Measurements from ENCODE around the gene FOXD4L1.
"Not testable (repeated sequence)": the region's sequence is repeated elsewhere in the genome, so short reads cannot be mapped to it uniquely, and the experiment has no call there.

FOXD4L1 gene

DNA sequence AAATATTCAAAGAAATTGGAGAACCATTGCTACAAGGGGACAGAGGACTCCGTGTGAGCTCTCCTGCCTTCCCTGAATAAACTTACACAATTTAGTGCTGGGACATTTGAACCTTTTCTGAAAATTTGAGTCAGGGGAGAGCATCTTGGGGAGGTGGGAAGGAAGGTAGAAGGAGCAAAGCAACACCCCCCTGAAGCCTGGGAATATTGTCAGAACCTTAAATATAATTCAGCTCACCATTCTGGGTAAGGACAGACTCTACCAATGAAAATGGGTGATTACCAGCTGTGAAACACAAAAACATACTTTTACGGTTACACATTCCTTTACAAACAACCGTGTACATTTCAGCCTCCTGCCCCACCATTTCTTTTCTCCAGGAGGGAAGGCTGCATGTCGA lies at the start of gene FOXD4L1:
FOXD4L1 (plus strand) TSS at position 301 of the 400 bp plus-strand sequence. CDS start 592 bp downstream, outside the sequence.
- H3K4me3 Mint-ChIP-seq; H3K9me3 Mint-ChIP-seq; H3K4me1 Mint-ChIP-seq (ENCODE audit: low read depth); H3K27ac Mint-ChIP-seq; H3K36me3 Mint-ChIP-seq (ENCODE audit: low read depth): not testable (repeated sequence)
- peaks cover 16% of the 10 kb centered on the region for H3K27me3 Mint-ChIP-seq

DNA sequence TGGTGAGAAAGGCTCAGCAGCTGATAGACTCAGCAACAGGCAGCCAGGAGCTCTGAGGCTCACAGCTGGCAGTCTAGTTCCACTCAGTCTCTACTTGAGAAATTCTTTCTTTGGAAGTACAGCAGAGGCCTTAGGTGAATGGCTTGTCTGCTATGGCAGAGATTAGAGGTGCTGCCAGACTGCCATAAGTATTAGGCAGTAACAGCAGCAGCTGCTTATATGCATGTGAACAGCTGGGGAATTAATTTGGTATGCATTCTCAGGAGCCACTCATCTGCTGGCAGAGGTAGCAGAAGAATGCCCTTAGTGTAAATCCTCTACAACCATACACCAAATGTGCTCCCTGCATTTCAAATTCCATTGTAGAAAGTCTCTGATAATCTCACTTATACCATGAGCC lies 32.7 kb upstream of the FOXD4L1 start:
- not testable (repeated sequence) for H3K36me3 Mint-ChIP-seq (ENCODE audit: low read depth); H3K4me3 Mint-ChIP-seq; H3K27me3 Mint-ChIP-seq; H3K4me1 Mint-ChIP-seq (ENCODE audit: low read depth); H3K27ac Mint-ChIP-seq; H3K9me3 Mint-ChIP-seq

DNA sequence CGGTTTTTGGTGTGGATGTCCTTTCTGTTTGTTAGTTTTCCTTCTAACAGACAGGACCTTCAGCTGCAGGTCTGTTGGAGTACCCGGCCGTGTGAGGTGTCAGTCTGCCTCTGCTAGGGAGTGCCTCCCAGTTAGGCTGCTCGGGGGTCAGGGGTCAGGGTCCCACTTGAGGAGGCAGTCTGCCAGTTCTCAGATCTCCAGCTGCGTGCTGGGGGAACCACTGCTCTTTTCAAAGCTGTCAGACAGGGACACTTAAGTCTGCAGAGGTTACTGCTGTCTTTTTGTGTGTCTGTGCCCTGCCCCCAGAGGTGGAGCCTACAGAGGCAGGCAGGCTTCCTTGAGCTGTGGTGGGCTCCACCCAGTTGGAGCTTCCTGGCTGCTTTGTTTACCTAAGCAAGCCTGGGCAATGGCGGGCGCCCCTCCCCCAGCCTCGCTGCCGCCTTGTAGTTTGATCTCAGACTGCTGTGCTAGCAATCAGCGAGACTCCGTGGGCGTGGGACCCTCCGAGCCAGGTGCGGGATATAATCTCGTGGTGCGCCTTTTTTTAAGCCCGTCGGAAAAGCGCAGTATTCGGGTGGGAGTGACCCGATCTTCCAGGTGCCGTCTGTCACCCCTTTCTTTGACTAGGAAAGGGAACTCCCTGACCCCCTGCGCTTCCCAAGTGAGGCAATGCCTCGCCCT lies 21.6 kb upstream of the FOXD4L1 start:
- H3K4me1 Mint-ChIP-seq (ENCODE audit: low read depth); H3K27ac Mint-ChIP-seq; H3K27me3 Mint-ChIP-seq; H3K9me3 Mint-ChIP-seq: not testable (repeated sequence)
- Mint-ChIP-seq H3K36me3 (ENCODE audit: low read depth) (peaks cover 10% of the 10 kb centered on the region), H3K4me3 (peak overlapping the region; percentile 20)

GRCh38 chr2:113496527-113496926 lies 1.9 kb upstream of the FOXD4L1 start:
- H3K27me3 Mint-ChIP-seq; H3K27ac Mint-ChIP-seq; H3K4me1 Mint-ChIP-seq (ENCODE audit: low read depth); H3K9me3 Mint-ChIP-seq; H3K4me3 Mint-ChIP-seq; H3K36me3 Mint-ChIP-seq (ENCODE audit: low read depth): not testable (repeated sequence)

DNA sequence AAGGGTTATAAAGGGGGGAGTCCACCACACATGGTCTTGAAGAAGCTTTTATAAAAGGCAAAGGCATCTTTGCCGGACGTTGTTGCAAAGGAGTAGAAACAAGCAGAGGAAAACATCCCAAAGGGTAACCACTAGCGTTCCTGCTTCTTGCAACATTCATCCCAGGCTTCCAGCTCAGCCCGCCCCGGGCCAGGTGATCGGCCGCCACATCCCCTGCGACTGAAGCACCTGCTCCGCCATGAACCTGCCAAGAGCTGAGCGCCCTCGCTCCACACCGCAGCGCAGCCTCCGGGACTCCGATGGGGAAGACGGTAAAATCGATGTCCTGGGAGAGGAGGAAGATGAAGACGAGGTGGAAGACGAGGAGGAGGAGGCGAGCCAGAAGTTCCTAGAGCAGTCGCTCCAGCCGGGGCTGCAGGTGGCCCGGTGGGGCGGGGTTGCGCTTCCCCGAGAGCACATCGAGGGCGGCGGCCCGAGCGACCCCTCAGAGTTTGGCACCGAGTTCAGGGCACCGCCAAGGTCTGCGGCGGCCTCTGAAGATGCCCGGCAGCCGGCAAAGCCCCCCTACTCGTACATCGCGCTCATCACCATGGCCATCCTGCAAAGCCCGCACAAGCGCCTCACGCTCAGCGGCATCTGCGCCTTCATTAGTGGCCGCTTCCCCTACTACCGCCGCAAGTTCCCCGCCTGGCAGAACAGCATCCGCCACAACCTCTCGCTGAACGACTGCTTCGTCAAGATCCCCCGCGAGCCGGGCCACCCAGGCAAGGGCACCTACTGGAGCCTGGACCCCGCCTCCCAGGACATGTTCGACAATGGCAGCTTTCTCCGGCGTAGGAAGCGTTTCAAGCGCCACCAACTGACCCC lies 787 bp downstream of the FOXD4L1 start:
- not testable (repeated sequence) for H3K9me3 Mint-ChIP-seq; H3K27ac Mint-ChIP-seq; H3K4me3 Mint-ChIP-seq; H3K36me3 Mint-ChIP-seq (ENCODE audit: low read depth); H3K4me1 Mint-ChIP-seq (ENCODE audit: low read depth)
- peaks cover 16% of the 10 kb centered on the region for H3K27me3 Mint-ChIP-seq

DNA sequence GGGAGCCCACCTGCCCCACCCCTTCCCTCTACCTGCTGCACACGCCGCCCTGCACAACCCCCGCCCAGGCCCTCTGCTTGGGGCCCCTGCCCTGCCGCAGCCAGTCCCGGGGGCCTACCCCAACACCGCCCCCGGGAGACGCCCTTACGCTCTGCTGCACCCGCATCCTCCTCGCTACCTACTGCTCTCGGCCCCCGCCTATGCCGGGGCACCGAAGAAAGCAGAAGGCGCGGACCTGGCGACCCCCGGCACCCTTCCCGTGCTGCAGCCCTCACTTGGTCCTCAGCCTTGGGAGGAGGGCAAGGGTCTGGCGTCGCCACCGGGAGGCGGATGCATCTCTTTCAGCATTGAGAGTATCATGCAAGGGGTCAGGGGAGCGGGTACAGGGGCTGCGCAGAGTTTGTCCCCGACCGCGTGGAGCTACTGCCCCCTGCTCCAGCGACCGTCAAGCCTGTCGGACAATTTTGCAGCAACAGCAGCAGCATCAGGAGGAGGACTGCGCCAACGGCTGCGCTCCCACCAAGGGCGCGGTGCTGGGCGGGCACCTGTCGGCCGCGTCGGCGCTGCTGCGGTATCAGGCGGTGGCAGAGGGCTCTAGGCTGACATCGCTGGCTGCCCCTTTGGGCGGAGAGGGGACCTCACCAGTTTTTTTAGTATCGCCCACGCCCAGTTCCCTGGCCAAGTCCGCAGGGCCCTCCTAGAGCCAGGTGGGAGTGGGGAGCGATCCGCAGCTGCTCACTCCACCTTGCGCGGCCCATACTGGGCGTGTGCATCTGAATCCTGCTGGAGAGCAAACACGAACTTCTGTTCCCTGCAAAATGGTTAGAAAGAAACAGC lies 1.6 kb downstream of the FOXD4L1 start:
- H3K9me3 Mint-ChIP-seq; H3K36me3 Mint-ChIP-seq (ENCODE audit: low read depth); H3K4me3 Mint-ChIP-seq; H3K27ac Mint-ChIP-seq; H3K4me1 Mint-ChIP-seq (ENCODE audit: low read depth): not testable (repeated sequence)
- H3K27me3 Mint-ChIP-seq, result peaks cover 16% of the 10 kb centered on the region

- not testable (repeated sequence) for H3K9me3 Mint-ChIP-seq; H3K4me1 Mint-ChIP-seq (ENCODE audit: low read depth); H3K36me3 Mint-ChIP-seq (ENCODE audit: low read depth); H3K4me3 Mint-ChIP-seq; H3K27ac Mint-ChIP-seq
- H3K27me3 Mint-ChIP-seq, result peaks cover 16% of the 10 kb centered on the region
Observed at GRCh38 chr2:113500723-113501038, 2.2 kb downstream of the FOXD4L1 start.

GRCh38 chr2:113502216-113503093 lies 4.0 kb downstream of the FOXD4L1 start:
- H3K36me3 Mint-ChIP-seq (ENCODE audit: low read depth); H3K4me1 Mint-ChIP-seq (ENCODE audit: low read depth); H3K9me3 Mint-ChIP-seq; H3K27ac Mint-ChIP-seq: not testable (repeated sequence)
- H3K4me3 Mint-ChIP-seq, result peak overlapping the region; percentile 75
- peaks cover 16% of the 10 kb centered on the region for H3K27me3 Mint-ChIP-seq

- not testable (repeated sequence) for H3K9me3 Mint-ChIP-seq
- H3K27me3 Mint-ChIP-seq, result peaks cover 17% of the 10 kb centered on the region
- H3K4me3 Mint-ChIP-seq, result peak overlapping the region; percentile 75
Observed at GRCh38 chr2:113503094-113504042, 4.9 kb downstream of the FOXD4L1 start.

DNA sequence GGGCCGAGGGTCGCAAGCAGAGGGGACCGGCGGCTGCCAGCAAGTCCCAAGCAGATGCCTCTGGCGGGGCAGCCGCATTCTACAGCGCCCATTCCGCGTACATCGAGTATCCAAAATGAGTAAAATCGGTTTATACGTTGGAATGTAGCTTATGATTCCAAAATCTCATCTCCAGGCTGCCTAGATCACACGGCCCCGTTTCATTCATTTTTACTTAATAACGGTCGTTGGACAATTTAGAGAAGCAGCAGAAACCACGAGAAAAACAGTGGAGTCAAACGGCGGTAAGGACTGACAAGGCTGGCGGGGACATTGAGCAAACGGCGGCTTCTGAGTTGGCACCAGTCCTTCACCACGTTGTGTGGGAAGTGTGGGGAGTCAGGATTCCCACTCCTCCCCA lies 5.6 kb downstream of the FOXD4L1 start:
- H3K36me3 Mint-ChIP-seq (ENCODE audit: low read depth); H3K27ac Mint-ChIP-seq; H3K4me1 Mint-ChIP-seq (ENCODE audit: low read depth); H3K9me3 Mint-ChIP-seq: not testable (repeated sequence)
- H3K27me3 Mint-ChIP-seq, result peaks cover 16% of the 10 kb centered on the region
- H3K4me3 Mint-ChIP-seq, result peak overlapping the region; percentile 51

More at GRCh38 chr2:113503094-113504042, 4.9 kb downstream of the FOXD4L1 start:
- not testable (repeated sequence) for H3K4me1 Mint-ChIP-seq (ENCODE audit: low read depth); H3K27ac Mint-ChIP-seq; H3K36me3 Mint-ChIP-seq (ENCODE audit: low read depth)

DNA sequence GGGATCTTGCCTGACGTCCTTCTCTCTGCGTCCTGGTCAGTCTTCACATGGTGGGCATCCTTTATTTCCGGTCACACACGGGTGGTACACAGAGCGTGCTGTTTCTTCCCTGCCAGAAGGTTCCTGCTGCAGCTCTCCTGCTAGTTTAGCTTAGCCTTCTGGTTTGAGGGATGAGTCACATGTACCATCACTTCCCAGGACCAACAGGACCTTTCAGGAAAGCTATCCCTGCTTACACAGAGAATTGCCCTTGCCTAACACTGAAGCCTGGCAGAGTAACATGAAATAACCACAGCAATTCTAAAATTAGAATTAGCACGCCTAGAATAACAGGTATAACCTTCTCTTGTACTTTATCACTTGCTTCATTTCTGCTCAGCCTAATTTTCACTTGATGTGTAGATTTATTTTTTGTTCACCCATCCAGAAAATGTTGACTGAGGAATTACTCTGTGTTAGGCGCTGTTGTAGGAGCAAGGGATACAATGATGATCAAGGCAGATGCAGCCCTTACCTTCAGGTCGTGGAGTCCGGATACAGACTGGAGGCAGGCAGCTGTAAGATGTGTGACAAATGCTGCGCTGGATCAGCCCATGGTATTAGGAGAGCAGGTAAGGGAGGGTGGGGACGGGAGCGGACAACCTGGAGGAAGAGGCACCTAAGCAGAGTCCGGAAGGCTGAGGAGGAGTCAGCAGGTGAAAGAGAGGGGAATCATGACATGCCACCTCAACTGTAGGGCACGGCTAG lies 9.1 kb downstream of the FOXD4L1 start:
- H3K4me3 Mint-ChIP-seq; H3K27ac Mint-ChIP-seq; H3K9me3 Mint-ChIP-seq; H3K36me3 Mint-ChIP-seq (ENCODE audit: low read depth); H3K4me1 Mint-ChIP-seq (ENCODE audit: low read depth): not testable (repeated sequence)
- H3K27me3 Mint-ChIP-seq, result peaks cover 13% of the 10 kb centered on the region

DNA sequence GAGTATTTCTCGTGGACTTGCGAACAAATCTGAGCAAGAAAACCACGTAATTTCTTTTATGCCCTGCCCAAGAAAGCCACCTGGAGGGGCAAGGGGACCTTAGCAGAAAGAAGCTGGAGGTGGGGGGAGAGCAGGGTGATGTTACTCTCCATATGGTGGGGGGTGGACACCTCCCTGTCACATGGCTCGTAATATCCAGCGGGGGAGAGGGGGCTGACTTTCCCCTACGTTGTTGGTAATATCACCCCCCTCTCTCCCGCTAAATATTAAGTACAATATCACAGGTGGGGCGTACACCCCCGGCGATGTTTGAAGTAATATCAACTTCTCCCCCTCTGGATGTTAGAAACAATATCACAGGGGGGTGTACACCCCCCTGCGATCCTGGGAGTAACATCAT lies 9.7 kb downstream of the FOXD4L1 start:
- H3K27ac Mint-ChIP-seq; H3K4me3 Mint-ChIP-seq; H3K4me1 Mint-ChIP-seq (ENCODE audit: low read depth); H3K36me3 Mint-ChIP-seq (ENCODE audit: low read depth); H3K9me3 Mint-ChIP-seq: not testable (repeated sequence)
- H3K27me3 Mint-ChIP-seq, result peaks cover 10% of the 10 kb centered on the region

- not testable (repeated sequence) for H3K36me3 Mint-ChIP-seq (ENCODE audit: low read depth); H3K27ac Mint-ChIP-seq; H3K4me3 Mint-ChIP-seq; H3K9me3 Mint-ChIP-seq; H3K4me1 Mint-ChIP-seq (ENCODE audit: low read depth)
- peaks cover 10% of the 10 kb centered on the region for H3K27me3 Mint-ChIP-seq
Observed at GRCh38 chr2:113510913-113511312, 12.4 kb downstream of the FOXD4L1 start.

Measured in stimulated activated naive CD8-positive, alpha-beta T cell treated with anti-CD3 and anti-CD28 coated beads, Interleukin-15, Interleukin-2, amounts not matched to agents 100 ng/mL and 50 ng/mL, for 24 hours (primary cell).